Activated T-cell treated with anti-CD3 and anti-CD28 coated beads, Interleukin-2, amount 50 U/mL, for 4 hours (primary cell): Measurements from ENCODE around the gene MIOS. TPM values are rescaled to one million over a fixed set of nuclear protein-coding genes. Genes with fewer than 3 reads are reported as not detected.

Experiments used
- total RNA-seq, 3 donors: library from RNA; stranded (reverse); gene quantifications; one replicate each; pipeline ENCODE4 v1.2.1, GENCODE V29; 2021

MIOS gene
- total RNA-seq, 3 donors from 2014 or later, result 33.9 to 41.5 (median 37.5) TPM

Other genes with a start within 250 kb of the MIOS start
- under 1 TPM in 2 of 3 donors, not detected in 1; 0.08 to 0.10 TPM for gene COL28A1, start 31.0 kb upstream of the MIOS start, total RNA-seq
- gene UMAD1, start 73.9 kb downstream of the MIOS start, total RNA-seq, result 10 to 100 TPM; 12.5 to 16.9 (median 13.9) TPM
- 10 to 100 TPM; 76.9 to 82.6 (median 79.2) TPM for gene RPA3, start 151.7 kb downstream of the MIOS start, total RNA-seq